LNCAP (cell line): ENCODE data around the gene SKP1.

ENCODE experiments used
- TF ChIP-seq, protein P1 (sequence below): fragments of 450-650 bp; IDR thresholded peaks from 2 replicates; pipeline ENCODE4 v1.5.1; 2017; ENCODE audit warnings: mild to moderate bottlenecking

The SKP1 gene

DNA sequence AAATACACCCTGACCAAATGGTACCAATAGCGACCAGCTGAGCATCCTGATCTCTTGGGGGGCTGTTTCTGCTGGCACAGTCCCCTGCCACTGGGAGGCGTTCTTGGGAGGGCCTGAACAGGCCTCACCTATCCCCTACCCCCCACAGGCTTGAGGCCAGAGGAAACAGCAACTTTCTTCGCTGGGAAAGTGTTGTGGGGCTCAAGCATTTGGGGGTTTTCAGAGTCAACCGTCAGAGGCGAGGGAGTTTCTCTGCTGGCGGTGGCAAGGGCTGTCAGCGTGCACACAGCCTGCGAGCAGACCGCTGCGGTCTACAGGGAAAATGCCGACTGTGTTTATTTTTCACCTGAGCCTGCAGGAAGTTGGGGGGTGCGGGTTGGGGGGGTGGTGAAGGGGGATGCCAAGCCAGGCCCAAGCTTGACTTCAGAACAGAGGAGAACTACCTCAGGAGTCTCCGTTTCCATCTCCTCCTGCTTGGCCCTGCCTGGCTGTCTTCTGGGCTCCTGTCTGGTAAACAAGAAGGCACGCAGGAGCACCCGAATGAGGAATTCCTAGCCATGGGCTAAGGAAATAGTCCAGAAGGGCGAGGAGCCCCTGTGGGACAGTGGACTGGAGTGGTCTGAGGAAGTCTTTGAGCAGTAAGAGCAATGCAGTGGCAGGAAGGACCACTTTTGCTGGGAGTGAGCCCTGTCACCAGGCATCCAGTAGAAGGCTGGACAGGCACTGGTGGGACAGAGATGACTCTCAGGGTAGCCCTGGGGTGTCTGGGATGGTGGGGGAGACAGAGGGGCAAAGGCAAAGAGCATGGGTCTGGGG is 44.2 kb downstream of the SKP1 start:
- TF ChIP-seq, protein P1, sequence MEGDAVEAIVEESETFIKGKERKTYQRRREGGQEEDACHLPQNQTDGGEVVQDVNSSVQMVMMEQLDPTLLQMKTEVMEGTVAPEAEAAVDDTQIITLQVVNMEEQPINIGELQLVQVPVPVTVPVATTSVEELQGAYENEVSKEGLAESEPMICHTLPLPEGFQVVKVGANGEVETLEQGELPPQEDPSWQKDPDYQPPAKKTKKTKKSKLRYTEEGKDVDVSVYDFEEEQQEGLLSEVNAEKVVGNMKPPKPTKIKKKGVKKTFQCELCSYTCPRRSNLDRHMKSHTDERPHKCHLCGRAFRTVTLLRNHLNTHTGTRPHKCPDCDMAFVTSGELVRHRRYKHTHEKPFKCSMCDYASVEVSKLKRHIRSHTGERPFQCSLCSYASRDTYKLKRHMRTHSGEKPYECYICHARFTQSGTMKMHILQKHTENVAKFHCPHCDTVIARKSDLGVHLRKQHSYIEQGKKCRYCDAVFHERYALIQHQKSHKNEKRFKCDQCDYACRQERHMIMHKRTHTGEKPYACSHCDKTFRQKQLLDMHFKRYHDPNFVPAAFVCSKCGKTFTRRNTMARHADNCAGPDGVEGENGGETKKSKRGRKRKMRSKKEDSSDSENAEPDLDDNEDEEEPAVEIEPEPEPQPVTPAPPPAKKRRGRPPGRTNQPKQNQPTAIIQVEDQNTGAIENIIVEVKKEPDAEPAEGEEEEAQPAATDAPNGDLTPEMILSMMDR, result no peak

DNA sequence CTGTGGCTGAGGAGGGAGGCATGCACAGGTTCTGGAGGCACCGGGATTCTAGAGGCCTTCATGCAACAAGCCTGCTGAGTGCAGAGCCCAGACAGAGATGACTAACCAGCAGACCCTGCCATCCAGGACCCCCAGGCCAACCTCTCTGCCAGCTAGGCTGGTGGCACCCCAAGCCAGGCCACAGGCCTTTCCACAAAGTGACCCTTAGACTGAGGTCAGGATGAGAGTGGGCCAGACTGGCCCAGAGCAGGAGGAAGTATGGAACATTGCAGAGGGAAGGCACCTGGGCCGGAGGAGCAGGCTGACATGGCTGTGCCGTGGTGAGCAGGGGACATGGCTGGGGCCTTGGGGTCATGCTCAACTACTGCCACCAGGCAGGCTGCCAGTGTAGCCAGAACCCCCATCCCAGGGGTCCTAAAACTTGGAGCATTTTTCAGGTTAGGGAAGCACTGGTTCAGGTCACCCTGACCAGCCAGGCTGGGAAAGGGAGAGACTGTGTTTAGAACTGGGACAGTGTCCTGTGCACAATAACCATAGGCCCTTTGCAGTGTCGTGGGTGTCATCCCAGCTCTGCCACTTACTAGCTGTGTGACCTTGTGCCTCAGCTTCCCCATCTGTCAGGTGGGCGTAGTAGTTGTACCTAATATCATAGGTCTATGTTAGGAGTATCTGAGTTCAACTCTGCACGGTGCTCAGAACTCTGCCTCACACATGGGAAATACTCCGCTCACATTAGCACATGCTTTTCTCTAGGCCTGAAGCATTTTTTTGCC is 45.0 kb downstream of the SKP1 start:
- TF ChIP-seq, protein P1, result no peak

DNA sequence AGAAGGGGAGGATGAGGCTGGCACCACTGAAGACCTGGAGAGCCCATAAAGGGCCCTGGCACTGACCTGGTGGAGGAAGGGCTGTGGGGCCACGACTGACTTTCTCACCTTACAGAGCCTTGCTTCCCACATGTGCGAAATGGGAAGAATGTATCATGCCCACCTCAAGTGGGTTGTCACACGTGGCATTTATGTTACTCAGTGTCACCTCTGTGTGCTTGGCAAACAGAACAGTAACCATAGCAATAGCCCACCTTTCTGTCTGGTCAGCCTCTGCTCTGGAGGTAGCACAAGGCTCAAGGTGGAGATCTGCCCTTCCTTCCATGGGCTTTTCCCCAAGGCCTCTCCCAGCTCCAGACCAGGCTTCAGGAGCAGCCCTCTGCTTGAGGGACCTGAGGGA is 45.6 kb downstream of the SKP1 start:
- TF ChIP-seq, protein P1, result no peak

DNA sequence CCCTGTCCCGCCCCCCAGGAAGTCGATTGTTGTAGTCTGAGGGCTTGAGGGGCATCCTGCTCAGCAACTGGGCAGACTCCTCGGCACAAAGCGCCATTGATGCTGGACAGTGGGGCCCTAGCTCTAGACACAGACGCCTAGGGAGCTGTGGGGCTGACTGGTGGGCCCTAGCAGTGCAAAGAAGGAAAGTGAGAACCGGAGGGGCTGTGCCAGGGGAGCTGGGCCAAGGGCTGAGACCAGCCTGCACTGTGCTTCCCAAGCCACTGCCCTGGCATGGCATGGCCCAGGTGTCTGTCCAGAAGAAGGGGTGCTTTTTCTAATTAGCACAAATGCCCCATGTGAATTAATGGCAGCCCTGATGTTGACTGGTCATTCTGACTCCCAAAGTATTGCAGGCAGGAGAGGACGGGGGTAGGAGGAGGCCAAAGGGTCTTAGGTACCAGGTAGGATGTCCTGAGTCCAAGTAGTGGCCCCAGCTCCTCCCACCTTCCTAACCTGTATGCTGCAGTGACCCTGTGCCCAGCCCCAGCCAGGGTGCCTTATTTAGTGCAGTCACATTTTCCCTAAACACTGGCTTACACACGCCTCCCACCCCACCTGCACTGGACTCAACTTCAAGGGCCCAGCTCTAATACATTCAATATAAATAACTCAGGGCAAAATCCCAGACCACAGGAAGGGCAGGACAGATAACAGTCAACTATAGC is 46.4 kb downstream of the SKP1 start:
- TF ChIP-seq, protein P1, result no peak

DNA sequence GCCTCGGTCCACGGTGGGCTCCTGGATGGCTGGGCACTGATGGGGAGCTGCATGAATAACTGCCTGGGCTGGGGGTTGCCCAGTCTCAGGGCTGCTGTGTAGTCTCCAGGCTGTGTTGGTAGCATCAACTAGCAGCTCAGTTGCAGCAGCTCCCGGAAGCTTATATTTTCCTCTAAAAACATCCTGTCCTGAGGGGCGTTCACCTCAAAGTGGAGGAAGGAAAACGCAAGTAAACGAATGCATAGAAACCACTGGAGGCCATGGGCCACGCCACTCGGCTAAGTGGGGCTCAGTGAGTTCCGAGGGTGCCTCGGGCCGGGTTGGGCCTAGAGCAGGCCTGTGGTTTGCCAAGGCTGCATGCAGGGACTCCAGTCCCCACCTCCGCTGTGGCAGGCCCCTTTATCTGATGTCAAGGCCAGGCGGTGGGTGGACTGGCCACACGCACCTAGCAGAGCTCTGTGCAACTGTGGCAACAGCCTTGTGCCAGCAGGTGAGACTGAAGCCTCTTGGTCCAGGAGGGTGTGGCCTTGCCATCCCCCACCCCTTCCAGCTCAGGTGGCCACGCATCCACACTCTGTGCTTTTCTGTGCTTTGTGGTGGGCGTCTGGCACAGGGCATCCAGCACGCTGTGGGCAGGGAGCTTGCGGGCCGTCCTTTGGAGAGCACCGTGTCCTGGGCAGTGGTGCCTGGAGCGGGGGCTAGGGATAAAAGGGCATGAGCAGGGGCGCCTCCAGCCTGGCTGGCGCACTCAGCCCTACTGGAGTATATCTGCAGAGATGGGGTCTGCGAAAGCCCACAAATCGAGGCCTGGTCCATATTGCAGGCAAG is 47.1 kb downstream of the SKP1 start:
- TF ChIP-seq, protein P1, result no peak

DNA sequence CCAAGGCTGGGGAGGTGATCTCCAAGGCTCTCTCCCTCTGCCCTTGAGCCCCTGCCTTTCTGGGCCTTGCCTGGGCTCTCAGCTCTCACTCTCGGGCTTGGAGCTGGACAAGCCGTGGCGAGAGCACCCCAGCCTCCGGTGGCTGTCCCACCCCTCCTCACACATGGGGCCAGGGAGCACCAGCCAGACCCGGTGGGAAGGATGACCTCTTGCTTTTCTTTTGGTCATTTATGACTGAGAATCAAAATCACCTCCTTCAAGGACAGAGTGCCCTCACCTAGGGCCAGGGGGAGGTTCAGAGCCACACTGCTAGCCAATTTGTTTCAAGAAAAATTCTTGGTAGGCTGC is 48.1 kb downstream of the SKP1 start:
- TF ChIP-seq, protein P1, result no peak
